ENCODE data around the gene EHD4. TPM values are rescaled to one million over a fixed set of nuclear protein-coding genes. Genes with fewer than 3 reads are reported as not detected.

EHD4 gene
- polyA plus RNA-seq, 2 of the 4 experiments (the other 2 are of a cell fraction): 8.2 to 9.0 TPM

DNA sequence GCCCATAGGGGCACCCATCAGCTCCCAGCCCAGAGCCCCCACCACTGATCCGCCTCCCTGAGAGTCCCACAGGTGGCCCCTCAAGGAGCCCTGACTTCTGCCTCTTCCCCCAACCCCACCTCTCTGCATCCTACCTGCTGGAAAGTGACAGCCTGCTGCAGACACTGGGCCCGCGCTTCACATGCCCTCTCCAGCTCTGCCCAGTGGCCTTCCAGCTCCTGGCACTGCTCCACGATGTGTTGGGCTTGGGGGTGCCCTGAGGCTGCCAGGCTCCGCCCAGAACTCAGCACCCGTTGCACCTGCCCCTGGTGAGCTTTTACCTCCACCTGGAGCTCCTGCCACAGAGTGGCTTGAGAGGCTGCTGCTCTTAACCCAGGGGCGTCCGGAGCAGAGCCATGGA, 98.6 kb downstream of the EHD4 start:
- ATAC-seq: no peak
- WGBS (ENCODE audit: missing lambda C conversion rate): 68% methylated on average over 2 of the region's 8 CpGs
- CTCF ChIA-PET: interaction anchor here (0.9 to 2.7 kb wide), 2 partner anchors 31 to 195 kb away, joined by 3 to 7 read pairs; no protein-coding TSS in a partner anchor

DNA sequence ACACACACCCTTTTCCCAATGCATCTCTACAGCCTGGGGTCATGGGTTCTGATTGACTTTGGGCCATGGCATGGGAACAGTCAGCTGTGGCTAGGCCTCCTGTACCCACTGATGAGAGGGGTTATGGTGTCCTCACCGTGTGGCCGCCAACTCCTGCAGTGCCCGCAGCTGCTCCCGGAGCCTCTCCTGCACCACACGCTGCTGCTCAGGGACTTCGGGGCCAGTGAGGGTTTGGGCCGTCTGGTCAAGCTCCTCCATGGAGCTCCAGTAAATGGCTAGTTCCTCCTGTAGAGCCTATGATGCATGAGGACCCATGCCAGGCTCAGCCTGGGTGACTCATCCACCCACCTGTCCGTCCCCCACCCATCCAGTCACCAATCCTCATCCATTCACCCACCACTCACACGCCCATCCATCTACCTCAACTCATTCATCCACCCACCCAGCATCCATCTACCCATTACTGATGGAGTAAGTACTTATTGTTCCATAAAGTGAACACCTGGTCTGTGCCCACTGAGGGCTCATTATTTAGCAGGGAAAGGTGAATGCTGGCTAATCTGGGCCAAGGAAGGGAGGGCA, 100.1 kb downstream of the EHD4 start:
- POLR2A ChIA-PET: no interaction called here
- CTCF ChIA-PET: interaction anchor here (0.6 to 2.7 kb wide), 2 partner anchors 32 to 989 kb away, joined by 4 to 7 read pairs; no protein-coding TSS in a partner anchor
- TF ChIP-seq POLR2A (IDR thresholded peaks at IDR 0.05; ENCODE audit: low read length) (no peak), KDM5A (IDR thresholded peaks at IDR 0.05) (no peak), MAZ (IDR thresholded peaks at IDR 0.05; ENCODE audit: borderline replicate concordance, low read depth, low read length) (no peak), HOXB5 (CRISPR knock-in tag; IDR thresholded peaks at IDR 0.05) (no peak), CHD2 (IDR thresholded peaks at IDR 0.05; ENCODE audit: low read length, partially characterized antibody) (no peak), HOXA7 (CRISPR knock-in tag; IDR thresholded peaks at IDR 0.05) (no peak)
- TF ChIP-seq, protein P1, sequence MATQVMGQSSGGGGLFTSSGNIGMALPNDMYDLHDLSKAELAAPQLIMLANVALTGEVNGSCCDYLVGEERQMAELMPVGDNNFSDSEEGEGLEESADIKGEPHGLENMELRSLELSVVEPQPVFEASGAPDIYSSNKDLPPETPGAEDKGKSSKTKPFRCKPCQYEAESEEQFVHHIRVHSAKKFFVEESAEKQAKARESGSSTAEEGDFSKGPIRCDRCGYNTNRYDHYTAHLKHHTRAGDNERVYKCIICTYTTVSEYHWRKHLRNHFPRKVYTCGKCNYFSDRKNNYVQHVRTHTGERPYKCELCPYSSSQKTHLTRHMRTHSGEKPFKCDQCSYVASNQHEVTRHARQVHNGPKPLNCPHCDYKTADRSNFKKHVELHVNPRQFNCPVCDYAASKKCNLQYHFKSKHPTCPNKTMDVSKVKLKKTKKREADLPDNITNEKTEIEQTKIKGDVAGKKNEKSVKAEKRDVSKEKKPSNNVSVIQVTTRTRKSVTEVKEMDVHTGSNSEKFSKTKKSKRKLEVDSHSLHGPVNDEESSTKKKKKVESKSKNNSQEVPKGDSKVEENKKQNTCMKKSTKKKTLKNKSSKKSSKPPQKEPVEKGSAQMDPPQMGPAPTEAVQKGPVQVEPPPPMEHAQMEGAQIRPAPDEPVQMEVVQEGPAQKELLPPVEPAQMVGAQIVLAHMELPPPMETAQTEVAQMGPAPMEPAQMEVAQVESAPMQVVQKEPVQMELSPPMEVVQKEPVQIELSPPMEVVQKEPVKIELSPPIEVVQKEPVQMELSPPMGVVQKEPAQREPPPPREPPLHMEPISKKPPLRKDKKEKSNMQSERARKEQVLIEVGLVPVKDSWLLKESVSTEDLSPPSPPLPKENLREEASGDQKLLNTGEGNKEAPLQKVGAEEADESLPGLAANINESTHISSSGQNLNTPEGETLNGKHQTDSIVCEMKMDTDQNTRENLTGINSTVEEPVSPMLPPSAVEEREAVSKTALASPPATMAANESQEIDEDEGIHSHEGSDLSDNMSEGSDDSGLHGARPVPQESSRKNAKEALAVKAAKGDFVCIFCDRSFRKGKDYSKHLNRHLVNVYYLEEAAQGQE (IDR thresholded peaks at IDR 0.05): no peak
- TF ChIP-seq, protein P2, sequence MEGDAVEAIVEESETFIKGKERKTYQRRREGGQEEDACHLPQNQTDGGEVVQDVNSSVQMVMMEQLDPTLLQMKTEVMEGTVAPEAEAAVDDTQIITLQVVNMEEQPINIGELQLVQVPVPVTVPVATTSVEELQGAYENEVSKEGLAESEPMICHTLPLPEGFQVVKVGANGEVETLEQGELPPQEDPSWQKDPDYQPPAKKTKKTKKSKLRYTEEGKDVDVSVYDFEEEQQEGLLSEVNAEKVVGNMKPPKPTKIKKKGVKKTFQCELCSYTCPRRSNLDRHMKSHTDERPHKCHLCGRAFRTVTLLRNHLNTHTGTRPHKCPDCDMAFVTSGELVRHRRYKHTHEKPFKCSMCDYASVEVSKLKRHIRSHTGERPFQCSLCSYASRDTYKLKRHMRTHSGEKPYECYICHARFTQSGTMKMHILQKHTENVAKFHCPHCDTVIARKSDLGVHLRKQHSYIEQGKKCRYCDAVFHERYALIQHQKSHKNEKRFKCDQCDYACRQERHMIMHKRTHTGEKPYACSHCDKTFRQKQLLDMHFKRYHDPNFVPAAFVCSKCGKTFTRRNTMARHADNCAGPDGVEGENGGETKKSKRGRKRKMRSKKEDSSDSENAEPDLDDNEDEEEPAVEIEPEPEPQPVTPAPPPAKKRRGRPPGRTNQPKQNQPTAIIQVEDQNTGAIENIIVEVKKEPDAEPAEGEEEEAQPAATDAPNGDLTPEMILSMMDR (IDR thresholded peaks at IDR 0.05): no peak
- DNase-seq (ENCODE audit: low read depth in 1 of 2, low spot score in 1 of 2) (no peak), FAIRE-seq (no peak), ATAC-seq (no peak)
- Histone ChIP-seq H3K27ac (no peak overlapping the region), H3K9me3 (no peaks in the 10 kb centered on the region), H3K4me2 (no peak overlapping the region), H3K4me1 (no peaks in the 10 kb centered on the region), H3K4me3 (no peak overlapping the region)
- WGBS (ENCODE audit: missing lambda C conversion rate): 54% methylated on average over 7 of the region's 9 CpGs

More for the DNA sequence above, 98.6 kb downstream of the EHD4 start:
- Histone ChIP-seq H3K27ac (no peak overlapping the region), H3K9me3 (no peaks in the 10 kb centered on the region), H3K4me2 (no peak overlapping the region), H3K4me1 (no peaks in the 10 kb centered on the region), H3K4me3 (no peak overlapping the region)
- DNase-seq (ENCODE audit: low read depth in 1 of 2, low spot score in 1 of 2): no peak
- POLR2A ChIA-PET: no interaction called here
- TF ChIP-seq NPAS2 (CRISPR knock-in tag; IDR thresholded peaks at IDR 0.05; ENCODE audit: borderline replicate concordance): no peak
- TF ChIP-seq JUNB (IDR thresholded peaks at IDR 0.05): no peak
- TF ChIP-seq HOXA7 (CRISPR knock-in tag; IDR thresholded peaks at IDR 0.05): no peak
- TF ChIP-seq HEYL (CRISPR knock-in tag; IDR thresholded peaks at IDR 0.05): no peak
- TF ChIP-seq GATA3 (IDR thresholded peaks at IDR 0.05; ENCODE audit: borderline replicate concordance): no peak
- TF ChIP-seq SMC3 (IDR thresholded peaks at IDR 0.05): no peak
- no peak for TF ChIP-seq CBX2 (IDR thresholded peaks at IDR 0.05; ENCODE audit: borderline replicate concordance, low read depth)
- TF ChIP-seq, protein P3, sequence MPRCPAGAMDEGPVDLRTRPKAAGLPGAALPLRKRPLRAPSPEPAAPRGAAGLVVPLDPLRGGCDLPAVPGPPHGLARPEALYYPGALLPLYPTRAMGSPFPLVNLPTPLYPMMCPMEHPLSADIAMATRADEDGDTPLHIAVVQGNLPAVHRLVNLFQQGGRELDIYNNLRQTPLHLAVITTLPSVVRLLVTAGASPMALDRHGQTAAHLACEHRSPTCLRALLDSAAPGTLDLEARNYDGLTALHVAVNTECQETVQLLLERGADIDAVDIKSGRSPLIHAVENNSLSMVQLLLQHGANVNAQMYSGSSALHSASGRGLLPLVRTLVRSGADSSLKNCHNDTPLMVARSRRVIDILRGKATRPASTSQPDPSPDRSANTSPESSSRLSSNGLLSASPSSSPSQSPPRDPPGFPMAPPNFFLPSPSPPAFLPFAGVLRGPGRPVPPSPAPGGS (IDR thresholded peaks at IDR 0.05): no peak
- TF ChIP-seq, protein P4, sequence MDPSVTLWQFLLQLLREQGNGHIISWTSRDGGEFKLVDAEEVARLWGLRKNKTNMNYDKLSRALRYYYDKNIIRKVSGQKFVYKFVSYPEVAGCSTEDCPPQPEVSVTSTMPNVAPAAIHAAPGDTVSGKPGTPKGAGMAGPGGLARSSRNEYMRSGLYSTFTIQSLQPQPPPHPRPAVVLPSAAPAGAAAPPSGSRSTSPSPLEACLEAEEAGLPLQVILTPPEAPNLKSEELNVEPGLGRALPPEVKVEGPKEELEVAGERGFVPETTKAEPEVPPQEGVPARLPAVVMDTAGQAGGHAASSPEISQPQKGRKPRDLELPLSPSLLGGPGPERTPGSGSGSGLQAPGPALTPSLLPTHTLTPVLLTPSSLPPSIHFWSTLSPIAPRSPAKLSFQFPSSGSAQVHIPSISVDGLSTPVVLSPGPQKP (IDR thresholded peaks at IDR 0.05; ENCODE audit: low read depth, low read length): no peak
- TF ChIP-seq, protein P5, sequence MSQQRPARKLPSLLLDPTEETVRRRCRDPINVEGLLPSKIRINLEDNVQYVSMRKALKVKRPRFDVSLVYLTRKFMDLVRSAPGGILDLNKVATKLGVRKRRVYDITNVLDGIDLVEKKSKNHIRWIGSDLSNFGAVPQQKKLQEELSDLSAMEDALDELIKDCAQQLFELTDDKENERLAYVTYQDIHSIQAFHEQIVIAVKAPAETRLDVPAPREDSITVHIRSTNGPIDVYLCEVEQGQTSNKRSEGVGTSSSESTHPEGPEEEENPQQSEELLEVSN (IDR thresholded peaks at IDR 0.05; ENCODE audit: borderline replicate concordance, low read depth): no peak
- TF ChIP-seq MAZ (IDR thresholded peaks at IDR 0.05; ENCODE audit: borderline replicate concordance, low read depth, low read length): no peak
- FAIRE-seq: no peak

All from A549 (cell line).